HG03442 (cell line): ENCODE measurements around the gene MOSMO.
"Not testable (repeated sequence)": the region's sequence is repeated elsewhere in the genome, so short reads cannot be mapped to it uniquely, and the experiment has no call there.

Source experiments
- ATAC-seq: cut with Tn5 transposase; IDR thresholded peaks from one replicate; pipeline ENCODE4 v1.9.1; 2021; ENCODE audit warnings: mild to moderate bottlenecking, moderate library complexity; ENCODE audit not compliant: unreplicated experiment

The MOSMO gene

GRCh38 chr16:22043882-22044281 lies 36.0 kb downstream of the MOSMO start:
- ATAC-seq, result not testable (repeated sequence)

GRCh38 chr16:22045888-22046287 lies 38.0 kb downstream of the MOSMO start:
- not testable (repeated sequence) for ATAC-seq

GRCh38 chr16:22050963-22051362 lies 43.1 kb downstream of the MOSMO start:
- ATAC-seq, result no peak

GRCh38 chr16:22052980-22053379 lies 45.1 kb downstream of the MOSMO start:
- no peak for ATAC-seq

- no peak for ATAC-seq
Measured at GRCh38 chr16:22053921-22054341, 46.0 kb downstream of the MOSMO start.

GRCh38 chr16:22054847-22055590 lies 47.1 kb downstream of the MOSMO start:
- no peak for ATAC-seq

- ATAC-seq, result no peak
Measured at GRCh38 chr16:22055881-22056280, 48.0 kb downstream of the MOSMO start.

GRCh38 chr16:22063888-22064467 lies 56.1 kb downstream of the MOSMO start:
- ATAC-seq, result no peak

GRCh38 chr16:22065252-22065651 lies 57.3 kb downstream of the MOSMO start:
- no peak for ATAC-seq

- ATAC-seq, result no peak
Measured at GRCh38 chr16:22070361-22071330, 62.7 kb downstream of the MOSMO start.

GRCh38 chr16:22071331-22071910 lies 63.5 kb downstream of the MOSMO start:
- ATAC-seq, result no peak

- no peak for ATAC-seq
Measured at GRCh38 chr16:22073350-22073749, 65.4 kb downstream of the MOSMO start.

GRCh38 chr16:22075043-22075757 lies 67.3 kb downstream of the MOSMO start:
- no peak for ATAC-seq

- ATAC-seq, result no peak
Measured at GRCh38 chr16:22075776-22076175, 67.9 kb downstream of the MOSMO start.

GRCh38 chr16:22077700-22078313 lies 69.9 kb downstream of the MOSMO start:
- no peak for ATAC-seq

GRCh38 chr16:22078656-22079055 lies 70.7 kb downstream of the MOSMO start:
- no peak for ATAC-seq

- no peak for ATAC-seq
Measured at GRCh38 chr16:22081050-22081449, 73.1 kb downstream of the MOSMO start.

GRCh38 chr16:22086440-22086839 lies 78.5 kb downstream of the MOSMO start:
- no peak for ATAC-seq

- no peak for ATAC-seq
Measured at GRCh38 chr16:22088642-22089041, 80.7 kb downstream of the MOSMO start.

GRCh38 chr16:22089910-22090309 lies 82.0 kb downstream of the MOSMO start:
- ATAC-seq, result no peak
